ENCODE measurements around the gene IFT43. TPM values are rescaled to one million over a fixed set of nuclear protein-coding genes. Genes with fewer than 3 reads are reported as not detected.

IFT43 gene
- total RNA-seq, 2 donors from 2014 or later = 46.3 to 49.6 TPM

DNA sequence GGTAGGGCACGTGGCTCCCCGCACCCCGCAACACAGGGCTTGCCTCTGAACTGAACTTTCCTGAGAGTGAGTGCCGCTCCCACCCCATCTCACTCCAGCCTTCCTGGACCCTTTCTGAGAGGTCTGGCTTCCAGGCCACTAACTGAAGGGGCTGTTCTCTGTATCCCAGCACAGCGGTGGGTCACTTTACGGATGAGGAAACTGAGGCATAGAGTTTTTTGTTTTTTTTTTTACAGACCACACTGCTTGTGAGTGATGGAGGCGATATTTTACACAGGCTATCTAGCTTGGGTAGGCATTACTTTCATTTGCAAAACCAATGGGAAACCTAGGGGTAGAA, 2.6 kb upstream of the IFT43 start:
- peak overlapping the region; percentile 61 for H3K27ac Mint-ChIP-seq
- no peak for TF ChIP-seq CTCF (conservative IDR thresholded peaks at IDR 0.05)
- H3K9me3 Mint-ChIP-seq = no peaks in the 10 kb centered on the region
- peaks cover 60% of the 10 kb centered on the region for H3K4me1 Mint-ChIP-seq
- DNase-seq = no peak
- WGBS, 2 experiments (ENCODE audit: insufficient coverage in 1 of 2, insufficient read length in 1 of 2) = 45 to 78% methylated on average over 3 to 7 of the region's 7 CpGs
- H3K4me1 ChIP-seq (ENCODE audit: control insufficient read depth, insufficient read depth, low read length) = peaks cover 7% of the 10 kb centered on the region
- H3K4me3 ChIP-seq (ENCODE audit: low read length) = peak overlapping the region; percentile 71
- no peak overlapping the region for H3K9ac ChIP-seq (ENCODE audit: extremely low read depth, low read length, poor library complexity, severe bottlenecking)
- H3K36me3 Mint-ChIP-seq (ENCODE audit: low read depth) = no peaks in the 10 kb centered on the region
- H3K27ac ChIP-seq (ENCODE audit: low read depth, low read length) = no peak overlapping the region
- H3K9me3 ChIP-seq (ENCODE audit: control insufficient read depth, low read length) = no peaks in the 10 kb centered on the region
- peak overlapping the region; percentile 67 for H3K4me3 Mint-ChIP-seq
- H3K27me3 ChIP-seq (ENCODE audit: control insufficient read depth, insufficient read depth, low read length, poor library complexity, severe bottlenecking) = peaks cover 7% of the 10 kb centered on the region
- H3K36me3 ChIP-seq (ENCODE audit: control insufficient read depth, insufficient read depth, low read length) = no peaks in the 10 kb centered on the region
- peaks cover 30% of the 10 kb centered on the region for H3K27me3 Mint-ChIP-seq (ENCODE audit: insufficient read depth)

- Mint-ChIP-seq H3K27ac (peak overlapping the region; percentile 10), H3K36me3 (ENCODE audit: low read depth) (peaks cover 5% of the 10 kb centered on the region), H3K4me3 (peak overlapping the region; percentile 91), H3K27me3 (ENCODE audit: insufficient read depth) (peaks cover 31% of the 10 kb centered on the region), H3K4me1 (peaks cover 52% of the 10 kb centered on the region), H3K9me3 (no peaks in the 10 kb centered on the region)
- Histone ChIP-seq H3K27ac (ENCODE audit: low read depth, low read length) (no peak overlapping the region), H3K9me3 (ENCODE audit: control insufficient read depth, low read length) (no peaks in the 10 kb centered on the region), H3K36me3 (ENCODE audit: control insufficient read depth, insufficient read depth, low read length) (peaks cover 8% of the 10 kb centered on the region), H3K4me1 (ENCODE audit: control insufficient read depth, insufficient read depth, low read length) (peaks cover 7% of the 10 kb centered on the region), H3K4me3 (ENCODE audit: low read length) (peak overlapping the region; percentile 87), H3K9ac (ENCODE audit: extremely low read depth, low read length, poor library complexity, severe bottlenecking) (no peak overlapping the region), H3K27me3 (ENCODE audit: control insufficient read depth, insufficient read depth, low read length, poor library complexity, severe bottlenecking) (peaks cover 7% of the 10 kb centered on the region)
- TF ChIP-seq CTCF (conservative IDR thresholded peaks at IDR 0.05) = no peak
- WGBS, 2 experiments (ENCODE audit: insufficient coverage in 1 of 2, insufficient read length in 1 of 2) = 77 to 84% methylated on average over 2 of the region's 2 CpGs
- DNase-seq = no peak
Observed at GRCh38 chr14:75984674-75985073, 889 bp upstream of the IFT43 start.

DNA sequence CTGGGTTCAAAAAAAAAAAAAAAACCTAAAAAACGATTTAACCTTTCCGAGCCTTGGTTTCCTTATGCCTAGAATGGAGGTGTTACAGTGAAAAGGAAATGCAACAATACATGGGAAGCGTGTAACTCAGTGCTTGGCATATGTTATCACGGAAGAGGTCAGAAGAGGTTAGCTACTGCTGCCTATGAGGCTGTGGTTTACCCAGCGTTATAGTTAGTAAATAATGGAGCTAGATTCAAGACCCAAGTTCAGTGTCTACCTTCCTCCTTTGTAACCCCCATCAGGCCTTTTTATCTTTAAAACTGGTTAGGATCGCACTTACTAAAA, 839 bp downstream of the IFT43 start:
- 53 to 59% methylated on average over 4 to 6 of the region's 6 CpGs for WGBS, 2 experiments (ENCODE audit: insufficient coverage in 1 of 2, insufficient read length in 1 of 2)
- peak overlapping the region; percentile 91 for H3K4me3 Mint-ChIP-seq

More for the DNA sequence above, 839 bp downstream of the IFT43 start:
- Mint-ChIP-seq H3K27me3 (ENCODE audit: insufficient read depth) (peaks cover 15% of the 10 kb centered on the region), H3K9me3 (no peaks in the 10 kb centered on the region), H3K36me3 (ENCODE audit: low read depth) (peaks cover 13% of the 10 kb centered on the region), H3K4me1 (peaks cover 35% of the 10 kb centered on the region), H3K27ac (peak overlapping the region; percentile 93)
- Histone ChIP-seq H3K27me3 (ENCODE audit: control insufficient read depth, insufficient read depth, low read length, poor library complexity, severe bottlenecking) (peaks cover 7% of the 10 kb centered on the region), H3K9me3 (ENCODE audit: control insufficient read depth, low read length) (no peaks in the 10 kb centered on the region), H3K9ac (ENCODE audit: extremely low read depth, low read length, poor library complexity, severe bottlenecking) (peak overlapping the region; percentile 87), H3K4me1 (ENCODE audit: control insufficient read depth, insufficient read depth, low read length) (peaks cover 8% of the 10 kb centered on the region), H3K27ac (ENCODE audit: low read depth, low read length) (no peak overlapping the region), H3K36me3 (ENCODE audit: control insufficient read depth, insufficient read depth, low read length) (peaks cover 20% of the 10 kb centered on the region), H3K4me3 (ENCODE audit: low read length) (peak overlapping the region; percentile 87)
- TF ChIP-seq CTCF (conservative IDR thresholded peaks at IDR 0.05) = no peak
- no peak for DNase-seq
